Activated CD4-positive, alpha-beta T cell treated with anti-CD3 and anti-CD28 coated beads, Interleukin-2, Interleukin-4, amounts not matched to agents 100 ng/mL and 50 ng/mL, durations not matched to agents 16 hours and 8 hours (primary cell): Measurements from ENCODE around the gene CD200.
"Not testable (repeated sequence)": the region's sequence is repeated elsewhere in the genome, so short reads cannot be mapped to it uniquely, and the experiment has no call there.

Experiments
- DNase-seq: peaks from one replicate; pipeline ENCODE4 v3.0.0-alpha.2; 2020; ENCODE audit warnings: low spot score

CD200 gene

DNA sequence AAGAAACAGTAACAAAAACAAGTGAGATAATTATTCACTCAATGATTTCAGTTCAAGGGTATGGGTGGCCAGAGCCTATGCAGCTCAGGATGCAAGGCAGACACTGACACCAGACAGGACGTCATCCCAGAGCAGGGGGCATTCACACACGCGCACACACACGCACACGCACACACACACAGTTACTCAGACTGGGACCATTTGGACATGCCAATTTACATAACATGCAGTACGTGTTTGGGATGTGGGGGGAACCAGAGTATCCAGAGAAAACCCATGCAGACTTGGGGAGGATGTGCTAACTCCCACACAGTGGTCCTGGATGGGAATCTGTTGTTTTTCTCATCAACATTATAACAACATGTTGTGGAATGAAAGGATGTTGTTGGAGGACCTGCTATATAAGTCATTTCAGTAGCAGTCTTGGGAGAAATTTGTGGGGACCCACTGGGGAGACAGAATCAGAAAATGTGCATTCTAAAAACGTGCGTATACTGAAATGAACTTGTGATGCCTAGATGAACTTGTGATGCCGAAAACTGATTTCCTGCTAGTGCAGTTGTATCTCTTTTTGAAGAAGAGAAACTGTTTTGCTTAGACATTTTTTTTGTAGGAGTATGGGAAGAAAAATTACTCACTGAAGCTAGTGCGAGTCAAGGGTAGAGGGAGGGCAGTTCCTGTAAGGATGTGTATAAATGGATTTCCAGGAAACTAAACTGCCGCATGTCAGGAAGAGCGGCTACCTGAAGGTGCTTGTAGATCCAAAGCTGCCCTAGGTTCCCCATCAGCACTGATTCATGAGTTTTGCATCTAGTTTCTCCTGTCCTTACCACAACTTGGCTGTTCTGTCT is 25.2 kb downstream of the CD200 start:
- no peak for DNase-seq

DNA sequence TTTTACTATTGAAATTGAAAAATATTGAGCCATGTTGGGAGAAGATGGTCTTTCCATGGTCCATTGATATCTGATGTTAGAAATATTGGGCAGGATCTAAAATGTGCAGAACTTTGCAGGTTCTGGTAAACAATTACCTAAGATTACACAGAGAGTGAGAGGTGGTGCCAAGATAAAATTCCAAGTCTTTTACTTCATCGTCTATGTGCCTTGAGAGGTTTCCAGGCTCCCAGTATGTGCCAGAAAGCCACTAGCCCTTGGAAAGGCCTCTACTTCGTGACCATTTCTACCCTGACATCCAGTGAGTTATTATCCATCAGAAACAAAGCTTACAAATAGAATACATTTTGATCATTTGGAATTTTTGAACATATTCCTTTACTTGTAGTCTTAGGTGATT is 27.6 kb downstream of the CD200 start:
- DNase-seq, result no peak

DNA sequence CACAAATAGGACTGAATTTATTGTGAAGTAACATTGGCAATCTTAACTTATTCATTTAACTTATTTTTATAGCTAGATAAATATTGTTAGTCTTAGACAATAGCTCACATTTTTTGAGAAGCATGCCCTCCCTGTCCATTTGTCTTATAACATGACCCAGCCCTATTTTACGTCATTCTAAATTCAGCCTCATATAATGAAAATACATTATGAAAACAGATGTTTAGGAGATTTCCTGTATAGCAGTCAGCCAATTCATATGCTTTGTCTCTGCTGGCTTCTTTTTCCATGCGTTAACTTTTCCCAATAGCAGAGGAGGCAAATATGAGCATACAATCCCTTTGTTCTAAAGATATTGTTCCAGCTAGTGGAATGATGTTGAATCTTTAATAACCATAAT is 29.3 kb downstream of the CD200 start:
- no peak for DNase-seq

DNA sequence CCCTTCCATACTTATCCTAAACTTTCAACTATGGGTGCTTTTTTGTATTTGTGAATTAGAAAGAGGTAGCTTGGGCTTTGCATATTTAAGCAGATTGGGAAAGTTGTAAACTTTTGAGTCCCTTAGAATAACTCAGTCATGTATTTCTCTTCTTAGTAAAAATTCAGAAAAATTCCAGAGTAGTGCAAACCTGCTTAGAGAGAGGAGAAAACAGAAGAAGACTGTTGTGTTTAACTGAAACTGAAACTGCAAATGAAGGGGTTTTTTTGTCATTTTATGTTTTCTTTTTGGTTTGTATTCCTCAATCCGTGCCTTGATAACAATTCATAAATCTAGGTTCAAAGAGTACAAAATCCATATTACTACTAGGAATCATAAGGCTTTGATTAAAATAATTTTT is 31.3 kb downstream of the CD200 start:
- no peak for DNase-seq

DNA sequence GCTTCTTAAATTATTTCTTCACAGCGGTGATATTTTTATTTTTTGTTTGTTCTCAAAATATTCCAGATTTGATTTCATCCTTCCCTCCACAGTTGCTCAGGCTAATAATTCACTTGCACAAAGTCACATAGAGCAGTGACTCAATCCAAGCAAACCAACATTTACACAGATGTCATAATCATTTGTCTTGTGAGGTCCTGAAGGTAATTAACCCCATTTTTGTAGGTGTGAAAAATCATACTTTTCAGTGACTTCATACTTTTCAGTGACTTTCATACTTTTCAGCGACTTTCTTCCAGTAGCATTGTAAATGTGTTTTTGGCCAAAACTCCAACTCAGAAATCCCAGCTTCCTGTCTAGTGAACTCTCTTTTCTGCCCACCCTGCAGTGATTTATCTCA is 32.1 kb downstream of the CD200 start:
- no peak for DNase-seq

DNA sequence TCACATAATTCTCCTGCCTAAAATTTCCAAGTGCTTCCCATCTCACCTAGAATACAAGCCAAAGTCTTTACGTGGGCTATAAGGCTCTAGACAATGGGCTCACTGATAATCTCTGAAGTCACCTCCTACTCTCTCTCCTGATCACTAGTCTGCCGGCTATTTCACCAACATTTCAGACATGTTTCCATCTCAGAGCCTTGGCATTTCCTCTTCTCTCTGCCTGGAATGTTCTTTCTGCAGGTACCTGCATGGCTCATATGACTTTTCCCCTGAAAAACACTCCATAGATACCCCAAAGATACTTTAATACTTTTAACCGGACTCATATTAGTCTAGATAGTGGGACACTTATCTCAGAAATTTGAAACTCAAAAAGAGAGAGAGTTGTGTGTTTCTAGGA is 32.7 kb downstream of the CD200 start:
- DNase-seq, result no peak

DNA sequence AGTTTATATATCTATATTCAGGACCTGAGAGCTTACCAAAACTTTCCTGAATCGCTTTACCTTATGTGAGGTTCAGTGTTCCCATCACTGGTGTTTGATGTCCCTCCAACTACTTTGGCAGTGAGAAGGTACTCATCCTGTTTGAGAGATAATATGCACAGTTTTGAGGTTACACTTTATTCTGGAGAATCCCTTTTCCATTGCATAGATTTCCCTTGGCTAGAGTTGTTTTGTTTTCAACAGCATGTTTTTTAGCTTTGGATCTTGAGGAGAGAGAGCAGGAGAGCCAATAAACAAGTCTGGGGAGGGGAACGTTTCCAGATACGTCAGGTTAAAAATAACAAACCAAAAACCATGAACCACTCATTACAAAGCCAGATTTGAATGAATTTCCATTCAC is 33.6 kb downstream of the CD200 start:
- no peak for DNase-seq

DNA sequence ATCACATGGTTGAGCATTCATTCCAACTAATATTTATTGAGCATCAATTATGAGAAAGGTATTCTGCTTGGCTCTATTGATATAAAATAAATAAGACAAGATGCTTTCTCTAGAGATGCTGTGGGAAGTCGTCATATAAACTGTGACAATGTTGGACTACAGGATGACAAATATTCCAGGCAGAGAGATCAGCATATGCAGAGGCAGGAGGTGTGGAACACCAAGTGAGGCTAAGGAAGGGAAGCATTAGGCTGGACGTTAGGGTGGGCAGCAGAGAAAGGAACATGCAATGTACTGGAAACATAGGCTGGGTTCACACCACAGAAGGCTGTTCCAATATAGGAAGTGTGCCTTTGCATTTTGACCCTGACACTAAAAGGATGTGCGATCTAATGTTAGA is 38.6 kb downstream of the CD200 start:
- no peak for DNase-seq

DNA sequence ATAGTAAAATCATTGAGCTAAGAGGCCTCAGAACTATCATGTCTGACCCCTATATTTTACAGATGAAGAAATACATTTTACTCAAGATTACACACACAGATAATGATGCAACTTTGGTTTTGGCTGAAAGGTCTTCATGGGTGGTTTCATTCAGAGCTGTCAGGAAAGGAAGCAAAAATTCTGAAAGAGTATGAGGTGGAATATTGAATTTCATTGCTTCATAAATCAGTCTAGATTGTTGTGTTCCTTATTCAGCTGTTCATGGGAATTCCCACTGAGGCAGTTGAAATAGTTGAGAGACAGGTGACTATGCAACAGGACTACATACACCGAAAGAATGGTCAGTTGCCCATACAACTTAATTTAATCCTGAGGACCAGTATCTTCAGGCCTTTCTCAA is 39.4 kb downstream of the CD200 start:
- DNase-seq, result no peak

DNA sequence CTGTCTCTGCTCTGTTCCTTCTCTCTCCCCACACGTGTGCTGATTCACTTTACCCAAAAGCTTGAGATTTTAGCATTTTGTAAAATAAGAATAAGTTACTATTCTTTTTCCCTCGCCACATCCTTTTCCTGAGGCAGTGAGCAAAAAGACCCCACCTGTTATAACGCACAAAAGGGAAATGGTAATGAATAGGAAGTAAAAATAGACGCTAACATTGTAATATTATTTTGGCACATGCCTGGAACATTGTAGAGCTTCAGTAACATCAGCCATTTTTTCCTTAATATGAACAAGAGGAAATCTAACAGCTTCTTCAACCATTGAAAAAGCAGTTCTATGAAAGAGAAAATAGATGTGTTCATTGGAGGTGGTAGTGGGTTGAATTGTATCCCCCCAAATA is 40.5 kb downstream of the CD200 start:
- no peak for DNase-seq

DNA sequence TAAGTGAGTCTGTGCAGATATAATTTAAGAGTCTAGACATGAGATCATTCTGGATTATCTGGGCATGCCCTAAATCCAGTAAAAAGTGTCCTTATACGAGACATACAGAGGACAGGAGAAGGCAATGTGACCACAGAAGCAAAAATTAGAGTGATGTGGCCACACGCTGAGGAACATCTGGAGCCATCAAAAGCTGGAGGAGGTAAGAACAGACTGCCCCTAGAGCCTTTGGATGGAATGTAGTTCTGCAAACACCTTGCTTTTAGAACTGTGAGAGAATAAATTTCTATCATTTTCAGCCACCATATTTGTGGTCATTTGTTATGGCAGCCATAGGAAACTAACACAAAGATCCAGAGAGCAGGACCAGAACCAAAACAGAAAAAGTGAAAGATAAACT is 41.0 kb downstream of the CD200 start:
- no peak for DNase-seq

DNA sequence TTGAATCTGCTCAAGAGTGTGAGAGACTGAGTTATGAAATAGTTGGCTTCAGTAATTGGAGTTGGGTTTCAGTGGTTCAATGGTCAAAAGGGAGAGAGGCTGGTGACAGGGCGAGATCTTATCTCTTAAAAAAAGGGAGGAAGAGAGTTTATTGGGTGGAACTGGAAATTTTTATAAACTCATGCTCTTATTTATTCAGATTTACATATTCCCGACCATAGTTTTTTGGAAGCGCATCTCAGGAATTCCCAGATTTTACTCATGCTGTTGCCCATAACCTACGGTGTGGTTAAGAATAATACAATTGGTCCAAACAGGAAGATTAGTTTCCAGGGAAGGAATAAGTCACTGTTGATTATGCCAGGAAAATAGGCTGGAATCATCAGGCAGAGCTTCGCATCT is 41.4 kb downstream of the CD200 start:
- no peak for DNase-seq

DNA sequence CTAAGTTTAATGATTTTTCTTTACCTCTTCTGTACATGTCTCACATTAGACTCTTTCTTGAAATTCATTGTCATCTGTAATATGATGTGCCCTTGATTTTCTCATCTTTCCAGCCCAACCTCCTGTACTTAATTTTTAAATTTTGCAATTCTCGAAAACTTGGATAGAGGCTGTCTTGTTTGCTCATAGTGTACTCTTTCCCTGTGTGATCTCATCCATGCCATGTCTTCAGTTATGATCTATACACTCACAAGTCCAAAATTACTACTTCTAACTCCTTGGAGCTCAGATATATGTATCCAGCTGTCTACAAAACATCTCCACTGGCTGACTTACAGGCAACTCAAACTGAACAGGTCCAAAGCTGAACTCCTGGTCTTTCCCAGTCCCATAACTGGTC is 42.2 kb downstream of the CD200 start:
- DNase-seq, result no peak

DNA sequence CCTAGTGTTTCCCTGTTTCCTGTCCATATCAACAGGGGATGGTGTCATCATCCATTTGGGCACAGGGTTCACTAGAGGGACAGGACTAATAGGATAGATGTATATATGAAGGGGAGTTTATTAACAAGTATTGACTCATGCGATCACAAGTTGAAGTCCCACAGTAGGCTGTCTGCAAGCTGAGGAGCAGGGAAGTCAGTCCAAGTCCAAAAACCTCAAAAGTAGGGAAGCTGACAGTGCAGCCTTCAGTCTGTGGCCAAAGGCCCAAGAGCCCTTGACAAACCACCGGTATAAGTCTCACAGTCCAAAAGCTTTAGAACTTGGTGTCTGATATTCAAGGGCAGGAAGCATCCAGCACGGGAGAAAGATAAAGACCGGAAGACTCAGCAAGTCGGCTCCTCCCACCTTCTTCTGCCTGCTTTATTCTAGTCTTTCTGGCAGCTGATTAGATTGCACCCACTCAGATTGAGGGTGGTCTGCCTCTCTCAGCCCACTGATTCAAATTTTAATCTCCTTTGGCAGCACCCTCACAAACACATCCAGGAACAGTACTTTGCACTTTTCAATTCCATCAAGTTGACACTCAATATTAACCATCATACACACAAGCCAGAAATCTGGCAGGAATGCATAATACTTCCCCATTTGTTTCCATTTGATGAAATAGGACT is 43.4 kb downstream of the CD200 start:
- DNase-seq, result no peak

DNA sequence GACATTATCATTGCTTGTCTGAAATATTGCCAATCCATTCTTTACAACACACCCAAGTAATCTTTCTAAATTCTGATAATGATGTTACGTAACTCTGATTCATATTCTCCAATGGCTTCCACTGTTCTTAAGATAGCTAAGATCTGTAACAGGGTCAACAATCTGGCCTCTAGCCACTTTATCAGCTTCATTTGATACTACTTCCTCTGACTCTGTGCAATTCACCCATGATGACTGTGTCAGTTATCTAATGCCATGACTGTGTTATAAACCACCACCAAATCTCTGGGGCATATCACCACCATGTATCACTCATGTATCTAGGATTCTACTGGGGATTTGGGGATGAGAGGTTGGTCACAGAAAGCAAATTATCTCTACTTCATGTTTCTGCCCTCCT is 44.0 kb downstream of the CD200 start:
- no peak for DNase-seq

DNA sequence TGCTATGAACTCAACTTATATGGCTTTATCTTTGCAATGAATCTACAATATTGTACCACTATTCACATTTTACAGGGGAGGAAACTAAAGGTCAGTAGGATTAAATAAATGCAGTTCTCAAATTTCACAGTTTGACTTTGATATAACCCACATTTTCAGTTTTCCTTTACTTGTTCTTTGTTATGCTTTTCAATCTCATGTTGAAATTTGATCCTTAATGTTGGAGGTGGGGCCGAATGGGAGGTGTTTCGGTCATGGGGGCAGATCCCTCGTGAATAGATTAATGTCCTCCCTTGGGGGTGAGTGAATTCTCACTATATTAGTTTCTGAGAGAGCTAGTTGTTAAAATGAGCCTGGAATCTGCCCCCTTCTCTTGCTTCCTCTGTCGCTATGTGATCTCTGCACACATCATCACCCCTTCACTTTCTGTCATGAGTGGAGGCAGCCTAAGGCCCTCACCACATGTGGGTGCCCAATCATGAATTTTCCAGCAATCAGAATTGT is 44.7 kb downstream of the CD200 start:
- DNase-seq, result no peak

DNA sequence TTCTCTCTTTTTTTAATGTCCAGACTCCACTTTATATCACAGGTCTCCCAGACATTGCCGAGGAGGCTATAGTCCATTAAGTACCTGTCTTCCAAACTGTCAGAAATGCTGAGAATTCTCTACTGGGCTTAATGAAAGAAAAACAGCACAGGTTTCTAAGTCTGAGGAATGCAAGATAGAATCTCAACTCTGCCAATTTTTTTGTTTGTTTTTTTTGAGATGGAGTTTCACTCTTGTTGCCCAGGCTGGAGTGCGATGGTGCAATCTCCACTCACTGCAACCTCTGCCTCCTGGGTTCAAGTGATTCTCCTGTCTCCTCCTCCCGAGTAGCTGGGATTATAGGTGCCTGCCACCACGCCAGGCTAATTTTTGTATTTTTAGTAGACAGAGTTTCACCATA is 45.4 kb downstream of the CD200 start:
- DNase-seq, result not testable (repeated sequence)

DNA sequence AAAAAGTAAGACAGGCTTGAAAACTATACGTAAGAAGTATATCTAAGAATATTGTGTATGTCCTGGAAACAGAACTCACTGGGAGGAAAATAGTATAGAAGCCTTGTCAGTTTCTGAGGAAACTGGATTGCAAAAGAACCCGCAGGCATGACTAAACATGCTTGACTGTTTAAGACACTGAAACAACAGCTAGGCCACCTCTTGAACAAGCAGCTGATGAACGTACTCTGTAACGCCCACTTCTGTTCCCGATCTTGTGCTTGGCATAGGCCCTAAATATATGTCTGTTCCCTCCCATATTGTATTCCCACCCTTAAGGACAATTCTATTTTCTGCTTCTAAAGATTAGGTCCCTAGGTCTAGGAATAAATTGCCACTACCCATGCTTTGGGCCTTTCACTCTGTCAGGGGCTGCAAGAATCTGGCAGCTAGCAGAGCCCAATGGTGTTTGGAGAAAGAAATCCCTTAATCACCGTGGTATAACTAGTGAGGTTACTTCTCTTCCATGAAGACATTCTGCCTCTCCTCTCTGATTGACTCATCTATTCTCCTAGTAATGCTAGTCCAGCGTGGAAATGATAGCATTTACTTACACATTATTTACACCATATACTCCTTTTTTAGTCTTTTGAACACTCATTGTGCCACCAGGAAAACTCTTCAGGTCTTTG is 46.2 kb downstream of the CD200 start:
- no peak for DNase-seq

DNA sequence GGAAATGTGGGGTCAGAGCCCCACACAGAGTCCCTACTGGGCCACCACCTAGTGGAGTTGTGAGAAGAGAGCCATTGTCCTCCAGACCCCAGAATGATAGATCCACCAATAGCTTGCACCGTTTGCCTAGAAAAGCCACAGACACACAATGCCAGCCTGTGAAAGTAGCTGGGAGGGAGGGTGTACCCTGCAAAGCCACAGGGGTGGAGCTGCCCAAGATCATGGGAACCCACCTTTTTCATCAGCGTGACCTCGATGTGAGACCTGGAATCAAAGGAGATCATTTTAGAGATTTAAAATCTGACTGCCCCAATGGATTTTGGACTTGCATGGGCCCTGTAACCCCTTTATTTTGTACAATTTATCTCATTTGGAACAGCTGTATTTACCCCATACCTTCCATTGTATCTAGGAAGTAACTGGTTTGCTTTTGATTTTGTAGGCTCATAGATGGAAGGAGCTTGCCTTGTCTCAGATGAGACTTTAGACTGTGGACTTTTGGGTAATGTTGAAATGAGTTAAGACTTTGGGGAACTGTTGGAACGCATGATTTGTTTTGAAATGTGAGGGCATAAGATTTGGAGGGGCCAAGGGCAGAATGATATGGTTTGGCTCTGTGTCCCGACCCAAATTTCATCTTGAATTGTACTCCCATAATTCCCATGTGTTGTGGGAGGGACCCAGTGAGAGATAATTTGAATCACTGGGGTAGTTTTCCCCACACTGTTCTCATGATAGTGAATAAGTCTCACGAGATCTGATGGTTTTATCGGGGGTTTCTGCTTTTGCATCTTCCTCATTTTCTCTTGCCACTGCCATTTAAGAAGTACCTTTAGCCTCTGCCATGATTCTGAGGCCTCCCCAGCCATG is 49.0 kb downstream of the CD200 start:
- DNase-seq, result no peak

DNA sequence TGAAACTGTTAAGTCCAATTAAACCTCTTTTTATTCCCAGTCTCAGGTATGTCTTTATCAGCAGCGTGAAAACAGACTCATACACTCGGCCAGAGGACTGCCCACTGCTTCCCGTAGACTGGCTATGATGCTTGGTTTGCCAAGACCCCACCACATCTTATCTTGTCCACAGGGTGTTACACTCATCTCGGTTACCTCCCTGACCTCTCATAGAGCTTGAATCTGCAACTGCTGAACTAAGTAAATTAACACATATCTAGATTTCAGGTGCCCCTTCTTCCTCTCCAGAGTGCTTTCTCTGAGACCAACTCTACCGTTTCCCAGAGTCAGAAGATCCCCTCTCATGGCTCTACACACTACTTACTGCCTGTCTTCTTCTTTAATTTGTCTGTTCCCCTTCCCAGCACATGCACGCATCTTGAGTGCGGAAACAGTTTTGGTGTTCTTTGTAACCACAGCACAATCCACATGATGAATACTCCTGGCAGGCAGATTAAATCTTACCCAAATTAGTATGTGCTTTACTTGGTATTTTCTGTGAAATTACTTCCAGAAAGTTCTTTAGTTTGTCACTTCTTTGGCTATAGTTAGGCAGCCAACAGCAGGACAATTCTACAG is 49.7 kb downstream of the CD200 start:
- no peak for DNase-seq

DNA sequence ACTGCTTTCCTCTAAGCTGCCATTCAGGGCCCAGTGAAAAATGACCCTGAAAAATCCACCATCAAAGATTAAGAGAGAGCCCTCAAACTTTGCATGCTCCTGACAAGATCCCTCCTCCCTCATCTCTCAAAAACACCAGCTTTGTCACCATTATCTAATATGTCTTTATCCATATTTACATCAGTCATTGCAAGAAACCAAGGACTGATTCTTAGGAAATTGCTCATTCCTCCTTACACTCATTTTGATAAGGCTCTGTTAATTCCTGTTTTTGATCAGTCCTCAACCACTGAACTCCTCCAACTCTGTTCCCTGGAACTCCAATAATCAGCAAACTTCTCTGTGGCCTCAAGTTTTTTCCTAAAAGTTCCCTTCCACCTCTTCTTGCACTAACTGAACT is 51.8 kb downstream of the CD200 start:
- DNase-seq, result peak; percentile 36

DNA sequence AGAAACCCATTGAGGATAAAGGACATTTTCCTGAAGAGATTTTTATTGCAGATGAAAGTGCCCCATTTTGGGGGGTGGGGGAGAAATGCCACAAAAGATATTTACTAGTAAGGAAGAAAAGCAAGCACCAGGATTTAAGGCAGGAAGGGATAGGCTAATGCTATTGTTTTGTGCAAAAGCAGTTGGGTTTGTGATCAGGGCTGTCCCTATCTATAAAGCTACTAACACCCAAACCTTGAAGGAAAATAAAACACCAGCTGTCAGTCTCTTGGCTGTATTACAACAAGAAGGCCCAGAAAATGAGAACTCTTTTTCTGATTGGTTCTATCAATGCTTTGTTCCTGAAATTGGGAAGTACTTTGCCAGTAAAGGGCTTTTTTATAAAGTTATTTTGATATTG is 56.0 kb downstream of the CD200 start:
- no peak for DNase-seq
